SIG-M5 (cell line): Measurements from ENCODE around the gene ASPN.

Experiments
- DNase-seq: peaks from one replicate; lab custom pipeline; 2025; lab: John Stamatoyannopoulos, UW

ASPN gene

GRCh38 chr9:92482329-92482728 is at the start of gene ASPN:
ASPN (minus strand) TSS chr9:92482506.
- DNase-seq, result no peak

- no peak for DNase-seq
Observed at GRCh38 chr9:92530893-92531292, 48.6 kb upstream of the ASPN start.

GRCh38 chr9:92529124-92529523 is 46.8 kb upstream of the ASPN start:
- DNase-seq, result no peak

GRCh38 chr9:92528522-92528849 is 46.2 kb upstream of the ASPN start:
- no peak for DNase-seq

GRCh38 chr9:92527832-92528521 is 45.7 kb upstream of the ASPN start:
- no peak for DNase-seq

- no peak for DNase-seq
Observed at GRCh38 chr9:92527291-92527828, 45.1 kb upstream of the ASPN start.

- no peak for DNase-seq
Observed at GRCh38 chr9:92525306-92525705, 43.0 kb upstream of the ASPN start.

GRCh38 chr9:92524881-92525280 is 42.6 kb upstream of the ASPN start:
- no peak for DNase-seq

GRCh38 chr9:92522983-92523970 is 41.0 kb upstream of the ASPN start:
- no peak for DNase-seq

GRCh38 chr9:92520837-92521236 is 38.5 kb upstream of the ASPN start:
- DNase-seq, result no peak

- no peak for DNase-seq
Observed at GRCh38 chr9:92518199-92518598, 35.9 kb upstream of the ASPN start.

- DNase-seq, result no peak
Observed at GRCh38 chr9:92517046-92517445, 34.7 kb upstream of the ASPN start.

- no peak for DNase-seq
Observed at GRCh38 chr9:92516521-92516920, 34.2 kb upstream of the ASPN start.

GRCh38 chr9:92514635-92515034 is 32.3 kb upstream of the ASPN start:
- no peak for DNase-seq

GRCh38 chr9:92513349-92513748 is 31.0 kb upstream of the ASPN start:
- DNase-seq, result no peak

GRCh38 chr9:92512622-92513021 is 30.3 kb upstream of the ASPN start:
- DNase-seq, result no peak

GRCh38 chr9:92510747-92511146 is 28.4 kb upstream of the ASPN start:
- no peak for DNase-seq

- DNase-seq, result no peak
Observed at GRCh38 chr9:92509050-92509449, 26.7 kb upstream of the ASPN start.

- no peak for DNase-seq
Observed at GRCh38 chr9:92508018-92508820, 25.9 kb upstream of the ASPN start.

GRCh38 chr9:92507496-92507895 is 25.2 kb upstream of the ASPN start:
- no peak for DNase-seq

GRCh38 chr9:92507005-92507404 is 24.7 kb upstream of the ASPN start:
- DNase-seq, result no peak

GRCh38 chr9:92506184-92506857 is 24.0 kb upstream of the ASPN start:
- no peak for DNase-seq
